NB4 (cell line): ENCODE results near the gene FIBCD1.

ENCODE experiments used
- CTCF ChIP-seq: IDR thresholded peaks from one replicate; pipeline ENCODE4 v1.5.1; 2012; ENCODE audit warnings: low read depth, low read length
- MAX ChIP-seq: IDR thresholded peaks from 2 replicates; pipeline ENCODE4 v1.6.1; 2011; ENCODE audit warnings: low read depth, low read length
- MYC ChIP-seq: IDR thresholded peaks from 2 replicates; pipeline ENCODE4 v1.6.1; 2011; ENCODE audit warnings: low read depth, low read length
- POLR2A ChIP-seq: IDR thresholded peaks from 2 replicates; pipeline ENCODE4 v1.6.1; 2011; ENCODE audit warnings: mild to moderate bottlenecking; ENCODE audit not compliant: insufficient read length; ENCODE audit errors: extremely low read depth

DNA sequence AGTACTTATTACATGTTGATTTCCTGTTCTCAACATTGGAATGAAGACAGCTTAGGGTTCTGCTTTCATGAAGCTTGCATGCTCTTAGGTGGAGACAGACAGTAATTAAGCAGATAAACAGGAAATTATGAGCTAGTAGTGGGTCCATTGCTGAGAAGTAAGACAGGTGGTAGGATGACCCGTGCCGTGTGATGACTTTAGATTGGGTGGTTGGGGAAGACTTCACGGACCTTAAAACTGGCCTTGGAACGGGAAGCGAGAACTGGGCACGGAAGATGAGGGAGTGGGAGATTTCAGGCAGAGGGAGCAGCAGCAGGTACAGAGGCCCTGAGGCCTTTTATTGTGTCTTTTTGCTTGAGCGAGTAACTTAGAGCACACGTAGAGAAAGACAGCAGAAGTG, 76.8 kb downstream of the FIBCD1 start:
- TF ChIP-seq CTCF (no peak), POLR2A (no peak), MAX (no peak), MYC (no peak)
